T-helper 17 cell (primary cell): Measurements from ENCODE around the gene CALY. TPM values are rescaled to one million over a fixed set of nuclear protein-coding genes. Genes with fewer than 3 reads are reported as not detected.

Experiments used
- ATAC-seq: fragments of 150-1000 bp; cut with Tn5 transposase; 2 replicates; pipeline ENCODE4 v1.10.0; 2021; ENCODE audit warnings: mild to moderate bottlenecking, moderate library complexity
- DNase-seq, 3 donors: peaks; one replicate each; pipeline versions ENCODE4 v3.0.0 to v3.0.0-alpha.2; 2020 to 2021
- H3K9me3 ChIP-seq: one replicate; pipeline ENCODE4 v1.7.0; 2013; ENCODE audit warnings: low read length, mild to moderate bottlenecking; ENCODE audit not compliant: control insufficient read depth, poor library complexity, severe bottlenecking
- H3K27ac Mint-ChIP-seq: one replicate; pipeline ENCODE4 v1.8.0; 2022; ENCODE audit warnings: mild to moderate bottlenecking, moderate library complexity, mixed read lengths
- H3K27me3 Mint-ChIP-seq: one replicate; pipeline ENCODE4 v1.8.0; 2022; ENCODE audit warnings: mixed read lengths
- H3K36me3 Mint-ChIP-seq: one replicate; pipeline ENCODE4 v1.8.0; 2022; ENCODE audit warnings: low read depth, mixed read lengths
- H3K4me1 Mint-ChIP-seq: one replicate; pipeline ENCODE4 v1.8.0; 2022; ENCODE audit warnings: mild to moderate bottlenecking, mixed read lengths
- H3K4me3 Mint-ChIP-seq: one replicate; pipeline ENCODE4 v1.8.0; 2022; ENCODE audit warnings: mild to moderate bottlenecking, moderate library complexity, mixed read lengths
- total RNA-seq, 4 donors: library from RNA in 2 of 4; stranded (reverse) in 2 of 4; gene quantifications; one replicate each; pipeline ENCODE4 v1.2.3 and lab custom pipeline; 2022 to 2026

The CALY gene
- total RNA-seq, 2 donors from 2014 or later = 0.96 to 1.9 TPM

GRCh38 chr10:133313192-133313591, 23.5 kb downstream of the CALY start:
- no peak for DNase-seq
- Mint-ChIP-seq H3K27me3 (no peaks in the 10 kb centered on the region), H3K4me1 (peaks cover 3% of the 10 kb centered on the region), H3K27ac (no peak overlapping the region), H3K36me3 (peaks cover under 1% of the 10 kb centered on the region), H3K4me3 (no peak overlapping the region)
- ATAC-seq = no peak
- no peaks in the 10 kb centered on the region for H3K9me3 ChIP-seq

GRCh38 chr10:133312769-133313145, 23.9 kb downstream of the CALY start:
- H3K4me1 Mint-ChIP-seq = peaks cover 8% of the 10 kb centered on the region
- no peaks in the 10 kb centered on the region for H3K27me3 Mint-ChIP-seq
- H3K4me3 Mint-ChIP-seq = no peak overlapping the region
- ATAC-seq (no peak), DNase-seq (no peak)
- no peaks in the 10 kb centered on the region for H3K9me3 ChIP-seq
- peaks cover 4% of the 10 kb centered on the region for H3K36me3 Mint-ChIP-seq
- no peak overlapping the region for H3K27ac Mint-ChIP-seq

- Mint-ChIP-seq H3K4me1 (peaks cover 12% of the 10 kb centered on the region), H3K27ac (no peak overlapping the region), H3K27me3 (no peaks in the 10 kb centered on the region), H3K4me3 (no peak overlapping the region), H3K36me3 (peaks cover 5% of the 10 kb centered on the region)
- H3K9me3 ChIP-seq = no peaks in the 10 kb centered on the region
- DNase-seq = no peak
- ATAC-seq = no peak
These were observed 24.5 kb downstream of the CALY start for GRCh38 chr10:133312016-133312768.

- no peaks in the 10 kb centered on the region for H3K9me3 ChIP-seq
- H3K4me3 Mint-ChIP-seq = no peak overlapping the region
- ATAC-seq (no peak), DNase-seq (no peak)
- peaks cover 14% of the 10 kb centered on the region for H3K4me1 Mint-ChIP-seq
- H3K27me3 Mint-ChIP-seq = no peaks in the 10 kb centered on the region
- H3K36me3 Mint-ChIP-seq = peaks cover 5% of the 10 kb centered on the region
- no peak overlapping the region for H3K27ac Mint-ChIP-seq
These were observed 25.1 kb downstream of the CALY start for GRCh38 chr10:133311570-133311969.

- peaks cover 14% of the 10 kb centered on the region for H3K4me1 Mint-ChIP-seq
- no peak overlapping the region for H3K27ac Mint-ChIP-seq
- no peaks in the 10 kb centered on the region for H3K9me3 ChIP-seq
- DNase-seq (no peak), ATAC-seq (no peak)
- peak overlapping the region; percentile 59 for H3K4me3 Mint-ChIP-seq
- no peaks in the 10 kb centered on the region for H3K27me3 Mint-ChIP-seq
- H3K36me3 Mint-ChIP-seq = peaks cover 5% of the 10 kb centered on the region
These were observed 25.9 kb downstream of the CALY start for GRCh38 chr10:133310789-133311188.

GRCh38 chr10:133310399-133310755, 26.3 kb downstream of the CALY start:
- Mint-ChIP-seq H3K4me1 (peaks cover 15% of the 10 kb centered on the region), H3K4me3 (peak overlapping the region; percentile 59), H3K36me3 (peaks cover 5% of the 10 kb centered on the region), H3K27me3 (no peaks in the 10 kb centered on the region), H3K27ac (peak overlapping the region; percentile 71)
- DNase-seq = no peak
- H3K9me3 ChIP-seq = no peaks in the 10 kb centered on the region
- no peak for ATAC-seq

DNA sequence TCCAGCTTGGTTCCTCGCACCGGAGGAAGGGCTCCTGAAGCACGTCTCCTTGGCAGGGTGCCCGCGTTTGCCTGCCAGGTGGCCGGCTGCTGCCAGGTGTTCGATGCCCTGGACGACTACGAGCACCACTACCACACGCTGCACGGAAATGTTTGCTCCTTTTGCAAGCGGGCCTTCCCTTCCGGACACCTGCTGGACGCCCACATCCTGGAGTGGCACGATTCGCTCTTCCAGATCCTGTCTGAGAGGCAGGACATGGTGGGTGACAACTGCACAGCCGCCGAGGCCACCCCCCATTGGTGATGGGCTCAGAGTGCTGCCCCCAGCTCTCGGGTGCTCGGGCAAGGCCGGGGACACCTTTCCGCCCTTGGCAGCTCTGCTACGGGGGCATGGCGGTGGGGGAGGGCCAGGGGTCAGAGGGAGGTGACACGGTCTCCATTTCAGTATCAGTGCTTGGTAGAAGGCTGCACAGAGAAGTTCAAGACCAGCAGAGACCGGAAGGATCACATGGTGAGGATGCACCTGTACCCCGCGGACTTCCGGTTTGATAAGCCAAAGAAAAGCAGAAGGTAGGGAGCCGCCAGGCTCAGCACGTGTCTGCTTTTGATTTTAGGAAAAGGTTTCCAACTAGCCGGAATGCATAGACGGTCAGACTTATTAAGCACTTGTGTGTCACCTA, 26.8 kb downstream of the CALY start:
- no peak for DNase-seq
- Mint-ChIP-seq H3K36me3 (peaks cover 5% of the 10 kb centered on the region), H3K4me3 (peak overlapping the region; percentile 95)

GRCh38 chr10:133309100-133309719, 27.5 kb downstream of the CALY start:
- Mint-ChIP-seq H3K4me3 (peak overlapping the region; percentile 95), H3K27ac (peak overlapping the region; percentile 2), H3K4me1 (peaks cover 19% of the 10 kb centered on the region), H3K36me3 (peaks cover 5% of the 10 kb centered on the region), H3K27me3 (no peaks in the 10 kb centered on the region)
- no peaks in the 10 kb centered on the region for H3K9me3 ChIP-seq
- DNase-seq (peak; percentile 90 to 92 (median 91)), ATAC-seq (peak; percentile 80)

More for the DNA sequence above, 26.8 kb downstream of the CALY start:
- H3K27ac Mint-ChIP-seq = peak overlapping the region; percentile 71
- H3K9me3 ChIP-seq = no peaks in the 10 kb centered on the region
- ATAC-seq = no peak
- peaks cover 18% of the 10 kb centered on the region for H3K4me1 Mint-ChIP-seq
- no peaks in the 10 kb centered on the region for H3K27me3 Mint-ChIP-seq

DNA sequence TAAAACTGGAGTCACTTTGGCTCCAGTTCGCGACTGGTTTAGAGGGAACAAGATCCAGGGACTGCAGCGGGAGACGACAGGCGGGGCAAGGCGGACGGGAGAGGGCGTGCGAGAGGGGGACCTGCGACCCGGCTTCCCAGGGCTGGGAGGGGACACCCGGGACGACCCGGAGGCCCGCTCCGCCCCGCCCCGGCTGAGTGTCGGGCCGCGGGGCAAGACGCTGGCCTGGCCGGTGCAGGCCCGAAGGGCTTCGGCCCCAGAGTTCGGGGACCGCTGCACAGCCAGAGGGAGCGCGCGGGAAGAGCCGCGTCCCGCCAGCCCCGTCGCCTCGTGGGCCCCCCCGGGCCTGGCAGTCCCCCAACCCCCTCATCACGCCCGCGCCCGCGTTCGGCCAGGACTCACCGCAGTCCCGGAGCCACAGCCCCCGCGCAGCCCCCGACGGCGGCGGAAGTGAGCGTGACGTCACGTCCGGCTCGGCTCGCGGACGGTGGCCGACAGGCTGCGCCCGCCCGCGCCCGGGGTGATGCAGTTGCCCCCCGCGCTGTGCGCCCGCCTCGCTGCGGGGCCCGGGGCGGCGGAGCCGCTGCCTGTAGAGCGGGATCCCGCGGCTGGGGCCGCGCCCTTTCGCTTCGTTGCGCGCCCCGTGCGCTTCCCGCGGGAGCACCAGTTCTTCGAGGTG, 28.1 kb downstream of the CALY start, which contains the start of the genes TUBGCP2 and ZNF511:
Gene TUBGCP2 (minus strand): TSS at position 452 of the 679 bp plus-strand sequence. CDS start 5,931 bp downstream, outside the sequence.
Gene ZNF511 (plus strand): TSS at position 494 of the 679 bp plus-strand sequence. CDS start 30 bp downstream, at position 524.
- no peaks in the 10 kb centered on the region for H3K27me3 Mint-ChIP-seq
- H3K4me3 Mint-ChIP-seq = peak within 1 kb of the TSS; percentile 95
- no peaks in the 10 kb centered on the region for H3K9me3 ChIP-seq
- H3K27ac Mint-ChIP-seq = peak within 1 kb of the TSS; percentile 98
- peak; percentile 69 for ATAC-seq
- peaks cover 25% of the 10 kb centered on the region for H3K4me1 Mint-ChIP-seq
- peak; percentile 87 to 90 (median 88) for DNase-seq
- peaks cover 5% of the 10 kb centered on the region for H3K36me3 Mint-ChIP-seq

- no peaks in the 10 kb centered on the region for H3K27me3 Mint-ChIP-seq
- peaks cover 26% of the 10 kb centered on the region for H3K4me1 Mint-ChIP-seq
- DNase-seq (peak; percentile 74 to 84 (median 77)), ATAC-seq (peak; percentile 66)
- H3K36me3 Mint-ChIP-seq = peaks cover 5% of the 10 kb centered on the region
- H3K9me3 ChIP-seq = no peaks in the 10 kb centered on the region
- H3K27ac Mint-ChIP-seq = peak overlapping the region; percentile 98
- peak overlapping the region; percentile 95 for H3K4me3 Mint-ChIP-seq
These were observed 28.8 kb downstream of the CALY start for GRCh38 chr10:133307776-133308420.

GRCh38 chr10:133306941-133307379, 29.7 kb downstream of the CALY start:
- Mint-ChIP-seq H3K4me3 (peak overlapping the region; percentile 95), H3K27ac (peak overlapping the region; percentile 98), H3K4me1 (peaks cover 30% of the 10 kb centered on the region), H3K27me3 (no peaks in the 10 kb centered on the region), H3K36me3 (peaks cover 5% of the 10 kb centered on the region)
- no peak for ATAC-seq
- no peaks in the 10 kb centered on the region for H3K9me3 ChIP-seq
- DNase-seq = no peak

GRCh38 chr10:133306097-133306476, 30.6 kb downstream of the CALY start:
- peak overlapping the region; percentile 98 for H3K27ac Mint-ChIP-seq
- H3K9me3 ChIP-seq = no peaks in the 10 kb centered on the region
- no peaks in the 10 kb centered on the region for H3K27me3 Mint-ChIP-seq
- ATAC-seq (no peak), DNase-seq (no peak)
- H3K36me3 Mint-ChIP-seq = peaks cover 5% of the 10 kb centered on the region
- H3K4me1 Mint-ChIP-seq = peaks cover 30% of the 10 kb centered on the region
- no peak overlapping the region for H3K4me3 Mint-ChIP-seq
